NOMO-1 (cell line): ENCODE measurements around the gene AOPEP.

Source experiments
- DNase-seq, 2 experiments: peaks; one replicate each; lab custom pipeline; 2025; ENCODE audit not compliant: unreplicated experiment in 2 of 2; lab: John Stamatoyannopoulos, UW

AOPEP gene

GRCh38 chr9:94911986-94912635, 185.6 kb downstream of the AOPEP start:
- no peak for DNase-seq

- no peak for DNase-seq
Measured at GRCh38 chr9:94912700-94913249, 186.3 kb downstream of the AOPEP start.

- DNase-seq: no peak
Measured at GRCh38 chr9:94913550-94913949, 187.1 kb downstream of the AOPEP start.

GRCh38 chr9:94915476-94916450, 189.3 kb downstream of the AOPEP start:
- no peak for DNase-seq

- DNase-seq: no peak
Measured at GRCh38 chr9:94916956-94917355, 190.5 kb downstream of the AOPEP start.

DNA sequence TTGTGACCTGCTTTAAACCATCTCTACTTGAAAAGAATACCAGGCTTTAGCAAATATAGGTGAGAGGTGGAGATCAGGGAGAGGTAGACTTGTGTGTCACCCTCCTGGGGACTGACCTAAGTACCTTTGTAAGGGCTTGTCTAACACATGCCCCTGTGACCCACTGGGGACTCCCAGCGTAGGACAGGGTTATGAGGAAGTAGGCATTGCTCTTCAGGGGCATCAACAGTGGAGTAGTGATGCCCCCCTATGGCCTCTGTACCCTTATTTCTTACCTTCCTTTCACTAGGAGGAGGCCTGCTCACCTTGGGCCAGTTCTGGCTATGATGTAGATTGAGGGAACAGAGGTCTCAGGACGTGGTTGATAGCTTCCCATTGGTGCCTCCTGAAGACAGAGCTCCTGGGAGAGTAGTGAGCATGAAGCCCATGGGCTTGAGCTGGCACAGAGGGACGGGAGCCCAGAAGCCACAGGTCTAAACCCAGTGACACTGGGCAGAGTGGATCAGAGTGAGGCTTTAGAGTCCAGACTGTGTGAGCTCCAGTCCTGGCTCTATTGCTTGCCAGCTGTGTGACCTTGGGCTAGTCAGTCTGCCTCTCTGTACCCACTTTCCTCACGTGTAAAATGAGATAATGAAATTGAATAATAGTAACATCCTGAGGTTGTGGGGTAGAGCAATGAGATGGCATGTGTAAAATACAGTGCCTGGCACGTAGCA, 191.7 kb downstream of the AOPEP start:
- peak in 1 of 2 experiments; percentile 4 for DNase-seq

DNA sequence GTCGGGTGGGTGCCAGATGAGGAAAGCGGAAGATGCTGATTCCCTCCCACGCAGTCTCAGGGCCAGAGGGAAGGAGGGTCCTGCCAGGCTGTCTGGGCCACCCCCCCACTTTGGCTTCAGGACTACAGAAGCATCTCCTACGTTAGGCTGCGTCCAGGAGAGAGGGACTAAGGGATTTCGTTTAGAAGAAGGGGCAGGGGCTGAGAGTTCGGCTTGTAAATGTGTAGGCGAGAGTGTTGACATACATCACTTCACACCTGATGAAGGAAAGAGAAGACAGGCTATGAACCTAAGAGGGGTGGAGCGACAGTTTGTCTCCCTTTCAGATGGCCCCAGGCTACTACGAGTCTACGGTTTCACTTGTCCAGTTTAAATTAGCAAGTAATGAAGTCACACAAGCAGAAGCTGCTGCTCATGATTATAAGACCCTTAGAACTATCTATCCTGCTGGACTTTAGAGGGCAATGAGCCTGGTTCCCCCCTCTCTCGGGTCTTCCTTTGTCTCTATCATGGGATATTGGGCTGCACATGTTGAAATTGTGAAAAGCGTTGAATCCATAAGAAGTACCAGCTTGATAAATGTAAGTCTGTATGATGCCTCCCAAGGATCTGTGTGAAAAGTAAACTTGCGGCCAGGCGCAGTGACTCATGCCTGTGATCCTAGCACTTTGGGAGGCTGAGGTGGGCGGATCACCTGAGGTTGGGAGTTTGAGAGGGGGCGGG, 193.0 kb downstream of the AOPEP start:
- DNase-seq: no peak

DNA sequence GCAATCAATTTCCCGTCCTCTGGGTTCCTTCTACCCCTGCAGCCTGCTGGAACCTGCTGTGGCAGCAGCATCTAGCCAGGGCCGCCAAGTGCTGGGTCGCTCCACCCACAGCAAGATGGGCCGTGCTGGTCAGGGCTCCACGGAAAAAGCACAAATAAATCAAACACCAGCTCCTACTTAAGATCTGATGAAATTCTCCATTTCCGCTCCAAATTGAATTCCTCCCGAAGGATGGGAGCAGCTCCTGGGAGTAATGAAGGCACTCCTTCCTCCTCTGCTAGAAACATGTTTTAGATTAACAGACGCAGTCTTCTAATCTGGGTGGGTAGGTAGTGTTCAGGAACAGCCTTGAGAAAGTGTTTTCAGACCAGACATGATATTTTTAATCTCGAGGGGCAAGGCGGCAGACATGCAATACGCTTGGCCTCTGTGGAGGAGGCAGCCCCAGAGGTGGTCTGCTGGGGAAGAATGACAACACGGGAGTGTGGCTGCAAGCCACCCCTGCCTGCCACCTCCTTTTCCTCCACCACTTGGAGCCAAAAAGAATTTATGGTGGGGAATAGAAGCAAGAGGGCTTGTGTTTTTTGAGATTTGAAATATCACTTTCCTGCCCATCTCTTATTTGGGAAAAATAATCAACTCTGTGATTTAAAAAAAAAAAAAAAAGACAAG, 194.1 kb downstream of the AOPEP start:
- no peak for DNase-seq

- no peak for DNase-seq
Measured at GRCh38 chr9:94921092-94921471, 194.6 kb downstream of the AOPEP start.

GRCh38 chr9:94921656-94922055, 195.2 kb downstream of the AOPEP start:
- DNase-seq: no peak

- DNase-seq: no peak
Measured at GRCh38 chr9:94922098-94922607, 195.7 kb downstream of the AOPEP start.

DNA sequence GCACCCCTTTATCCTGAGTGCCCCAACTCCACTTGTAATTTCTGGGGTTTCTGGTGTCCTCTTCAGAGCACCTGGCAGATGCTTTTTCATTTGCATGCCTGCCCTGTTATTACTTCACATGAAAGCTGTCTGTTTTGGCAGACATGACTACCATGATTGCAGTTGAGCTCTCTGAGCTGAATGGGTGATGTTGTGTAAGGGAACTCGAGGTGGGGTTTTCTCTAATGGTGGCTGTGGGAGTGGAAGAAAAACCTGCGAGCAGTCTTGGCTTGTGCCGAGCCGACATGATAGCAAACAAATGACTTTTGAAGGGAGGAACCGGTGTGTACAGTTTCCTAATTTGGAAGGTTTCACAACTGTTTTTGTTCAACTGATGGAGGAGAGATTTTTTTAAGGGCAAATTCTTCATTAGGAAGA, 196.2 kb downstream of the AOPEP start:
- peak; percentile 2 to 19 for DNase-seq

- no peak for DNase-seq
Measured at GRCh38 chr9:94923326-94924089, 197.0 kb downstream of the AOPEP start.

DNA sequence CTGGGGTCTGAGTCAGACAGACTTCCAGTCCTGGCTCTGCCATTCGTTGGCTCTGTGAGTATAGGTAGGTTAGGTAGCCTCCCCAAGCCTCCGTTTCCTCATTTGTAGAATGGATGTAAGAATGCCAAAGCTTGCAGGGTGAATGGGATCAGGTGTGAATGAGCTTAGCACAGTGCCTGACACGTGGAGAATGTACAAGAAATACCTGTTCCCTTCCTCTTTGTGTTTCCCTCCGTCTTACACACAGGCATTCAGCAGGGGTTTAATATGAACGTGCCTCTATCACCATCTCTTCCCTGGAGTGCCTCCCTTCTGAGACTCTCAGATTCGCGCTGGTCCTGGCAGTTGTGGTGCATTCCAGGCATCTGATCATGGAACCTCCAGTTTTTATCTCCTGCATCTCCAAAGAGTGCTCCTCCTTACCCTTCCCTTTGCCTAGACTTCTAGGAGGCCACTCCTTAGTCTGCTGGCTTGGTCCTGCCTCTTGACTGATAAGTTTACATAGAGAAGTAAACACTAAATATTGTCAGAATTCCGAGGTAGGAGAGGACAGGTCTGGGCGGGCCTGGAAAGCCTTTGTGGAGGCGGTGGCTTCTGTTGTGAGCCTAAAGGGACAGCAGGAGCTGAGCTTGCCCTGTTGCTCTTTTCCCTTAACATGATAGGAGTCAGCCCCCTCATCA, 199.4 kb downstream of the AOPEP start:
- DNase-seq: no peak

DNA sequence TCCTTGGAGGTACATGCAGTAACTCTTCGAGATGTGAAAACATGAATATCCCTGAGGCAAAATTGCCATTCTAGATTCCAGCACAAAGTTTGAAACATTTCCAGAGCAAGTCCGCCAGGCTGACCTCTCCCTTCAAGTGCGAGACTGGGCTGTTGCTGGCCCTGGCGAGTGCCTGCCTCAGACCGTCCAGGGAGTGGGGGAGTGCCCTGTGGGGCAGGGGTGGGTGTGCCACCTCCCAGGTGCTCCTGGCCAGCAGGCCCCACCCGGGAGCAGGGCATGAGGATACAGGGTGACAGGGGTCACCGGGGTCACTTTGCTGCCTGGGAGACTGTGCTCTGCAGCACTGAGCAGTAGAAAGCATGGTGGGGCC, 199.9 kb downstream of the AOPEP start:
- DNase-seq: no peak

GRCh38 chr9:94927048-94927761, 200.7 kb downstream of the AOPEP start:
- DNase-seq: no peak

DNA sequence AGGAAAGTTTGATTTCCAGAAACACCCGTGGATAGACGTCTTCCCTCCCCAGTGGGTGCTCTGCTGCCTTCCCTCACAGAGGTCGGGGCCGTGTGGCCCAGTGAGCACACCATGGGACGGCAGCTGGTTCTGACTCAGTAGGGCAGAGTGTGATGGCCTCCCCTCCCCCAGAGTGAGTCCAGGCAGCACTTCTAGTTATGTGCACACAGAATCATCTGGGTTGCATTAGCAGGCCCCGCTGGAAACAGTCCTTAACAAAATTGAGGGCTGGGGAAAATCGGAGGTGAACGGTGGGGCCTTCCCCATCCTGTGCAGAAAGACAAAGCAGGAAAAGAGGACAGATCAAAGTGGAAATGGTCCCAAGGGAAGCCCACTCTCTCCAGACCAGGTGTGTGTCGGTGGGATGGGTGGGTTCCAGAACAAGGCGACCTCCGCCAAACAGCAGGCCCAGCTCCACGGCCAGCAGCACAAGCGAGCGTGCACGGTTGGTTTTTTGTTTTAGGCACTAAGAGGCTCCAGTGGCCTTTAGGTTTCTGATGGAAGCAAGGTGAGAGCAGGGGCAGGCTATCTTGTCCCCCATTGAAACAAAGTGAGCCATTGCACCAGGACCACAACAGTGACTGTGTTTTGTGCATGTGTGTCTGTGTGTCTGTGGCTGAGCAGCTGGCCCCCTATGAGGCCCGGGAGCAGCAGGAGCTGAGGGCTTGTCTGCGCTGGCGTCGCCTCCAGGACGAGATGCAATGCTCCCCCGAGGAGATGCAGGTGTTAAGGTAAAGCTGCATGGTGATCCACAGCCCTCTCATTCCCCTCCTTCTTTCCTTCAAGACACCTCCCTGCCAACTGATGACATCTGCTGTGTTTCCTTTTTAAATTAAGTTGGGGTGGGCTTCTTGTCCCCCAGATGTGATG, 201.5 kb downstream of the AOPEP start:
- no peak for DNase-seq
